HCT116 (cell line): ENCODE measurements around the gene CHCHD10. TPM values are rescaled to one million over a fixed set of nuclear protein-coding genes. Genes with fewer than 3 reads are reported as not detected.

Experiments
- ATAC-seq: fragments of 200-7000 bp; cut with Tn5 transposase; 2 replicates; pipeline ENCODE4 v1.9.1; 2020; ENCODE audit warnings: mild to moderate bottlenecking, moderate library complexity
- BruUV-seq: library from RNA; stranded (reverse); fragments of 400-500 nt; replicated peaks from 2 replicates; lab custom pipeline; 2021; lab: Mats Ljungman, UMichigan
- CTCF ChIA-PET: fragments of 300-600 bp; sonication (Branson Sonifier 250); formaldehyde crosslinking; loops from one replicate; lab custom pipeline; 2021; ENCODE audit warnings: antibody characterized with exemption; lab: Charles Lee
- POLR2A ChIA-PET: fragments of 300-600, 350-600 bp; sonication (Branson Sonifier 250); formaldehyde crosslinking; loops from one replicate; lab custom pipeline; 2021; ENCODE audit warnings: antibody characterized with exemption; lab: Charles Lee
- RAD21 ChIA-PET, 2 experiments: fragments of 300-600 bp; sonication (Branson Sonifier 250); formaldehyde crosslinking; loops; one replicate each; lab custom pipeline; 2023; ENCODE audit warnings: low total read pairs in 2 of 2; ENCODE audit not compliant: uncharacterized antibody in 2 of 2, unreplicated experiment in 2 of 2, low non-redundant PET in 1 of 2; lab: Charles Lee
- DNase-seq: peaks from one replicate; pipeline ENCODE4 v3.0.0-alpha.2; 2010; ENCODE audit warnings: low read depth, low spot score
- H2AFZ ChIP-seq: fragments of 200-600 bp; shearing (Covaris generic), sonication (generic); 2 replicates; pipeline ENCODE4 v1.6.1; 2017; ENCODE audit warnings: low read depth, mixed run types, mixed read lengths, antibody characterized with exemption, low read length; ENCODE audit not compliant: poor library complexity, severe bottlenecking
- H3K27ac ChIP-seq: 2 replicates; pipeline ENCODE4 v1.5.1; 2012; ENCODE audit warnings: low read depth, low read length
- H3K27me3 ChIP-seq: fragments of 200-600 bp; sonication (generic); 2 replicates; pipeline ENCODE4 v1.6.1; 2016; ENCODE audit warnings: mixed run types, low read length, mixed read lengths; ENCODE audit not compliant: insufficient read depth
- H3K36me3 ChIP-seq, 2 experiments: fragments of 200-500 bp in 1 of 2; fragments of 200-600 bp in 1 of 2; sonication (Bioruptor generic) in 1 of 2; sonication (generic) in 1 of 2; 2 replicates each; pipeline versions ENCODE4 v1.5.1 to v1.6.1; 2014 to 2016; ENCODE audit warnings: low read length in 2 of 2, inconsistent platforms in 1 of 2, mixed read lengths in 1 of 2, mixed run types in 1 of 2; ENCODE audit not compliant: insufficient read depth in 2 of 2, control insufficient read depth in 1 of 2
- H3K4me1 ChIP-seq, 2 experiments: fragments of 200-600 bp in 1 of 2; sonication (generic) in 1 of 2; 2 replicates each; pipeline versions ENCODE4 v1.5.1 to v1.6.1; 2012 to 2017; ENCODE audit warnings: low read length in 2 of 2, inconsistent platforms in 1 of 2, mild to moderate bottlenecking in 1 of 2, mixed read lengths in 1 of 2, mixed run types in 1 of 2, moderate library complexity in 1 of 2; ENCODE audit not compliant: insufficient read depth in 2 of 2, control insufficient read depth in 1 of 2
- H3K4me2 ChIP-seq: fragments of 200-600 bp; sonication (generic); 2 replicates; pipeline ENCODE4 v1.6.1; 2017; ENCODE audit warnings: mixed run types, low read length, mixed read lengths
- H3K4me3 ChIP-seq, 2 experiments: fragments of 200-600 bp in 1 of 2; sonication (generic) in 1 of 2; replicated peaks in 1 of 2; 2 replicates each; pipeline ENCODE4 v1.5.1; 2011 to 2016; ENCODE audit warnings: low read length in 2 of 2, control low read depth in 1 of 2, low read depth in 1 of 2, mild to moderate bottlenecking in 1 of 2, mixed read lengths in 1 of 2, mixed run types in 1 of 2
- H3K79me2 ChIP-seq: fragments of 200-600 bp; sonication (generic); 2 replicates; pipeline ENCODE4 v1.6.1; 2017; ENCODE audit warnings: mild to moderate bottlenecking, mixed run types, low read length, moderate library complexity, mixed read lengths; ENCODE audit not compliant: insufficient read depth
- H3K9ac ChIP-seq: fragments of 200-600 bp; sonication (generic); 2 replicates; pipeline ENCODE4 v1.6.1; 2016; ENCODE audit warnings: low read length, mixed read lengths
- H3K9me2 ChIP-seq: fragments of 200-600 bp; sonication (generic), shearing (Covaris generic); 2 replicates; pipeline ENCODE4 v1.6.1; 2017; ENCODE audit warnings: mixed run types, mild to moderate bottlenecking, moderate library complexity; ENCODE audit not compliant: insufficient read depth
- H3K9me3 ChIP-seq, 2 experiments: fragments of 200-500 bp in 1 of 2; fragments of 200-600 bp in 1 of 2; sonication (Bioruptor generic) in 1 of 2; sonication (generic) in 1 of 2; 2 replicates each; pipeline ENCODE4 v1.6.1; 2014 to 2017; ENCODE audit warnings: low read length in 2 of 2, mixed read lengths in 2 of 2, inconsistent platforms in 1 of 2, low read depth in 1 of 2, mild to moderate bottlenecking in 1 of 2, mixed run types in 1 of 2, moderate library complexity in 1 of 2; ENCODE audit not compliant: control insufficient read depth in 1 of 2, insufficient read depth in 1 of 2
- H4K20me1 ChIP-seq: fragments of 200-600 bp; sonication (generic), shearing (Covaris generic); 2 replicates; pipeline ENCODE4 v1.6.1; 2017; ENCODE audit warnings: mixed run types, mild to moderate bottlenecking, moderate library complexity; ENCODE audit not compliant: insufficient read depth
- CBX3 ChIP-seq: IDR thresholded peaks from 2 replicates; pipeline ENCODE4 v1.6.1; 2012; ENCODE audit warnings: low read depth
- FOSL1 ChIP-seq: IDR thresholded peaks from 2 replicates; pipeline ENCODE4 v1.6.1; 2012; ENCODE audit warnings: low read depth
- POLR2A ChIP-seq: IDR thresholded peaks from 2 replicates; pipeline ENCODE4 v1.7.0; 2011; ENCODE audit warnings: borderline replicate concordance; ENCODE audit not compliant: insufficient read depth, insufficient read length; ENCODE audit errors: extremely low read depth
- POLR2AphosphoS5 ChIP-seq: IDR thresholded peaks from 2 replicates; pipeline ENCODE4 v1.6.1; 2011; ENCODE audit warnings: mild to moderate bottlenecking, low read depth, low read length, moderate library complexity
- RAD21 ChIP-seq: IDR thresholded peaks from 2 replicates; pipeline ENCODE4 v1.6.1; 2012; ENCODE audit warnings: low read depth, mild to moderate bottlenecking
- SP1 ChIP-seq: IDR thresholded peaks from 2 replicates; pipeline ENCODE4 v1.6.1; 2012; ENCODE audit warnings: low read depth
- SRF ChIP-seq: IDR thresholded peaks from 2 replicates; pipeline ENCODE4 v1.6.1; 2012; ENCODE audit warnings: low read depth
- TCF7L2 ChIP-seq: IDR thresholded peaks from 2 replicates; pipeline ENCODE4 v1.7.0; 2011; ENCODE audit warnings: borderline replicate concordance, inconsistent platforms; ENCODE audit not compliant: insufficient read depth, insufficient read length; ENCODE audit errors: extremely low read depth
- YY1 ChIP-seq: IDR thresholded peaks from 2 replicates; pipeline ENCODE4 v1.6.1; 2011; ENCODE audit warnings: low read length, low read depth, moderate library complexity, mild to moderate bottlenecking; ENCODE audit not compliant: insufficient replicate concordance; ENCODE audit errors: extremely low read depth
- intact Hi-C: fragments of 100-400 bp; cut with micrococcal nuclease; formaldehyde crosslinking; loops from 2 replicates; pipeline ENCODE4 v1.10.0; 2022
- total RNA-seq: library from RNA; stranded (reverse); gene quantifications from one replicate; pipeline ENCODE4 v1.2.1, GENCODE V29; 2021; ENCODE audit not compliant: unreplicated experiment
- TF ChIP-seq, protein P1 (sequence below): IDR thresholded peaks from 2 replicates; pipeline ENCODE4 v1.6.1; 2012
- TF ChIP-seq, protein P2 (sequence below): IDR thresholded peaks from 2 replicates; pipeline ENCODE4 v1.6.1; 2011; ENCODE audit warnings: mild to moderate bottlenecking, low read length, moderate library complexity; ENCODE audit not compliant: insufficient replicate concordance; ENCODE audit errors: extremely low read depth
- TF ChIP-seq, protein P3 (sequence below), 3 experiments: fragments of 200-600 bp in 1 of 3; sonication (generic) in 1 of 3; IDR thresholded peaks in 2 of 3; conservative IDR thresholded peaks in 1 of 3; 2 replicates each; pipeline ENCODE4 v1.5.1; 2012 to 2017; ENCODE audit warnings: low read depth in 2 of 3, low read length in 2 of 3, antibody characterized with exemption in 1 of 3, borderline replicate concordance in 1 of 3, control low read depth in 1 of 3, mild to moderate bottlenecking in 1 of 3, mixed read lengths in 1 of 3, mixed run types in 1 of 3, moderate library complexity in 1 of 3; ENCODE audit not compliant: insufficient read depth in 1 of 3
- TF ChIP-seq, protein P4 (sequence below): IDR thresholded peaks from 2 replicates; pipeline ENCODE4 v1.6.1; 2012

Gene CHCHD10
- total RNA-seq, 1 experiment from 2014 or later, result 279 TPM

DNA sequence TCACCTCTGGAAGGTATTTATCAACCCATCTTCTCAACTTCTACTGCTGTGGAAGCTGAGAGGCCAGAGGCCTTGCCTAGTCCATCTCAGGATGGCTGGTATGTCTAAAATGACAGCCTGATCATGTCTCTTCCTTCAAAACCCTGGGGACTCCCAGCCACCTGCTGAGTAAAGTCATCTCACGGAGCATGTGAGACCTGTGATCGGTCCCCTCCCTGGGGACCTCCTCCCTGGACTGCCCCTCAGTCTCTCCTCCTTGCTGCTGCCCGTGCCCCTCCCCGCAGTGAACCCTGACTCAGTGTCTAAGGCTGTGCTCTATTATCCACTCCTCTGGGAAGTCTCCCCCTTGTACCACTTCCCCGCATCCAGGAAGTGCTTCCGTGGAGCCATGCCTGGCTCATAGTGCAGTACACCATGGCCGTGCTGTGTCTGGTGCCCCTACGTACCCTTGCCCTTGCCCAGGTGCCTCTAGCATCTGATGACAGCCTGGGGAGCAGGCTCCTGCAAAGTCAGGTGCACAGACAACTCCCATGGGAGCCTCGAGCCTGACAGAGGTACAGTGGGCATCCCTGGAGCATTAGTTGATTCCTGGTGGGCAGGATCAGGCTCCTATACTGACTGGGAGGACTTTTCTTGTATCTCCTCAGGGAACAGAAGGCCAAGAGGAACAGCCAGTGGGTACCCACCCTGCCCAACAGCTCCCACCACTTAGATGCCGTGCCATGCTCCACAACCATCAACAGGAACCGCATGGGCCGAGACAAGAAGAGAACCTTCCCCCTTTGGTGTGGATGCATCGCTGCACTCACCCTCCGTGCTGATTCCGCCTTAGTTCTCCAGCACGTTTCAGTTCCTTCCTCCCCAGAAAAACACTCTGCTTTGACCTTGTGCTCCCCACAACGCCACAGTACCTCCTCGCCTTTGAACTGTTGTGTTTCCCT lies 32.8 kb upstream of the CHCHD10 start:
- Histone ChIP-seq H3K4me2 (no peak overlapping the region), H3K4me1 (no peaks in the 10 kb centered on the region), H3K4me3 (no peak overlapping the region), H3K27me3 (no peaks in the 10 kb centered on the region), H3K9me2 (no peaks in the 10 kb centered on the region)
- BruUV-seq, result no TSS peak
- intact Hi-C loops, result no loop called here
- DNase-seq, result no peak
- TF ChIP-seq POLR2A (no peak), SRF (no peak), RAD21 (no peak), FOSL1 (no peak), YY1 (no peak), CBX3 (no peak), SP1 (no peak), TCF7L2 (no peak), POLR2AphosphoS5 (no peak)
- TF ChIP-seq, protein P1, sequence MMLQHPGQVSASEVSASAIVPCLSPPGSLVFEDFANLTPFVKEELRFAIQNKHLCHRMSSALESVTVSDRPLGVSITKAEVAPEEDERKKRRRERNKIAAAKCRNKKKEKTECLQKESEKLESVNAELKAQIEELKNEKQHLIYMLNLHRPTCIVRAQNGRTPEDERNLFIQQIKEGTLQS, result no peak
- TF ChIP-seq, protein P2, sequence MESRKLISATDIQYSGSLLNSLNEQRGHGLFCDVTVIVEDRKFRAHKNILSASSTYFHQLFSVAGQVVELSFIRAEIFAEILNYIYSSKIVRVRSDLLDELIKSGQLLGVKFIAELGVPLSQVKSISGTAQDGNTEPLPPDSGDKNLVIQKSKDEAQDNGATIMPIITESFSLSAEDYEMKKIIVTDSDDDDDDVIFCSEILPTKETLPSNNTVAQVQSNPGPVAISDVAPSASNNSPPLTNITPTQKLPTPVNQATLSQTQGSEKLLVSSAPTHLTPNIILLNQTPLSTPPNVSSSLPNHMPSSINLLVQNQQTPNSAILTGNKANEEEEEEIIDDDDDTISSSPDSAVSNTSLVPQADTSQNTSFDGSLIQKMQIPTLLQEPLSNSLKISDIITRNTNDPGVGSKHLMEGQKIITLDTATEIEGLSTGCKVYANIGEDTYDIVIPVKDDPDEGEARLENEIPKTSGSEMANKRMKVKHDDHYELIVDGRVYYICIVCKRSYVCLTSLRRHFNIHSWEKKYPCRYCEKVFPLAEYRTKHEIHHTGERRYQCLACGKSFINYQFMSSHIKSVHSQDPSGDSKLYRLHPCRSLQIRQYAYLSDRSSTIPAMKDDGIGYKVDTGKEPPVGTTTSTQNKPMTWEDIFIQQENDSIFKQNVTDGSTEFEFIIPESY, result no peak
- TF ChIP-seq, protein P3, sequence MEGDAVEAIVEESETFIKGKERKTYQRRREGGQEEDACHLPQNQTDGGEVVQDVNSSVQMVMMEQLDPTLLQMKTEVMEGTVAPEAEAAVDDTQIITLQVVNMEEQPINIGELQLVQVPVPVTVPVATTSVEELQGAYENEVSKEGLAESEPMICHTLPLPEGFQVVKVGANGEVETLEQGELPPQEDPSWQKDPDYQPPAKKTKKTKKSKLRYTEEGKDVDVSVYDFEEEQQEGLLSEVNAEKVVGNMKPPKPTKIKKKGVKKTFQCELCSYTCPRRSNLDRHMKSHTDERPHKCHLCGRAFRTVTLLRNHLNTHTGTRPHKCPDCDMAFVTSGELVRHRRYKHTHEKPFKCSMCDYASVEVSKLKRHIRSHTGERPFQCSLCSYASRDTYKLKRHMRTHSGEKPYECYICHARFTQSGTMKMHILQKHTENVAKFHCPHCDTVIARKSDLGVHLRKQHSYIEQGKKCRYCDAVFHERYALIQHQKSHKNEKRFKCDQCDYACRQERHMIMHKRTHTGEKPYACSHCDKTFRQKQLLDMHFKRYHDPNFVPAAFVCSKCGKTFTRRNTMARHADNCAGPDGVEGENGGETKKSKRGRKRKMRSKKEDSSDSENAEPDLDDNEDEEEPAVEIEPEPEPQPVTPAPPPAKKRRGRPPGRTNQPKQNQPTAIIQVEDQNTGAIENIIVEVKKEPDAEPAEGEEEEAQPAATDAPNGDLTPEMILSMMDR (IDR thresholded peaks at IDR 0.05 in 2 of 3, conservative IDR thresholded peaks at IDR 0.05 in 1 of 3; ENCODE audit: borderline replicate concordance in 1 of 3, insufficient read depth in 1 of 3, low read depth in 2 of 3, low read length in 2 of 3), result no peak
- TF ChIP-seq, protein P4, sequence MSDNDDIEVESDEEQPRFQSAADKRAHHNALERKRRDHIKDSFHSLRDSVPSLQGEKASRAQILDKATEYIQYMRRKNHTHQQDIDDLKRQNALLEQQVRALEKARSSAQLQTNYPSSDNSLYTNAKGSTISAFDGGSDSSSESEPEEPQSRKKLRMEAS, result no peak
- TF ChIP-seq, all 23 proteins: peak for 0
- POLR2A ChIA-PET, result no interaction called here
- Histone ChIP-seq H3K36me3 (peaks cover 37 to 57% of the 10 kb centered on the region in 2 experiments), H3K9me3 (no peaks in the 10 kb centered on the region), H3K9ac (no peak overlapping the region), H3K27ac (no peak overlapping the region), H4K20me1 (no peaks in the 10 kb centered on the region), H2AFZ (no peak overlapping the region), H3K79me2 (no peaks in the 10 kb centered on the region)
- RAD21 ChIA-PET, result no interaction called here
- ATAC-seq, result no peak
- CTCF ChIA-PET, result no interaction called here
